Inferior parietal cortex (tissue), 1 donor: ENCODE measurements around the gene RAMP1.
"Not testable (repeated sequence)": the region's sequence is repeated elsewhere in the genome, so short reads cannot be mapped to it uniquely, and the experiment has no call there.

Source experiments
- DNase-seq: peaks from one replicate; pipeline ENCODE4 v3.0.0-alpha.2; 2016; ENCODE audit errors: extremely low spot score

Gene RAMP1

GRCh38 chr2:237863689-237864443, 4.4 kb downstream of the RAMP1 start:
- no peak for DNase-seq

GRCh38 chr2:237864444-237864931, 5.1 kb downstream of the RAMP1 start:
- no peak for DNase-seq

- no peak for DNase-seq
Observed at GRCh38 chr2:237864940-237865622, 5.7 kb downstream of the RAMP1 start.

- no peak for DNase-seq
Observed at GRCh38 chr2:237865623-237866041, 6.2 kb downstream of the RAMP1 start.

GRCh38 chr2:237866101-237866621, 6.7 kb downstream of the RAMP1 start:
- DNase-seq = no peak

DNA sequence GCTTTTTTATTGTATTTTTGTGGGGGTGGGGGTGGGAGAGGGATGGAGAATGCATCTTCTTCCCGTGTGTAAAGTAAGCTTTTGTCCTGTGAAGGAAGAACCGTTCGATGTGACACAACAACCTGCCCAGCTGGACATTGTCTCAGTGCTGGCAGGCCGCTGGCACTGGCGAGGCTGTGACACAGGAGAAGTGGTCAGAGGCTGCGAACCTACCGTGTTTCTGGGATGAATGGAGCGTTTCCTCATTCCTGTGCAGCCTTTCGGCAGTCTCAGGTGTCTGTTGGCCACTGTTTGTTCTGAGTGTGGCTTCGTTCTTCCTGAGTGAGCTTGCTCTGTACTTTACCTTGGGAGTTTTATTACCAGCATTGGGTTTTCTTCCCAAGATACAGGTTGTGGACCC, 8.0 kb downstream of the RAMP1 start:
- DNase-seq = no peak

DNA sequence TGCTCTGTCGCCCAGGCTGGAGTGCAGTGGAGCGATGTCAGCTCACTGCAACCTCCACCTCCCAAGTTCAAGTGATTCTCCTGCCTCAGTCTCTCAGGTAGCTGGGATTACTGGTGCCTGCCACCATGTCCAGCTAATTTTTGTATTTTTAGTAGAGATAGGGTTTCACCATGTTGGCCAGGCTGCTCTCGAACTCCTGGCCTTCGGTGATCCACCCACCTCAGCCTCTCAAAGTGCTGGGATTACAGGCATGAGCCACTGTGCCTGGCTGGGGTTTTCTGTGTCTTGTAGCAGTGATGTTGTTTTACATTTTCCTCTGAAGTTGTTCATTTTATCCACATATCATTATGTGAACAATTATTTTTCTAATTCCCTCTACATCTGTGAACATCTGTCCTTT, 8.7 kb downstream of the RAMP1 start:
- DNase-seq = not testable (repeated sequence)

GRCh38 chr2:237868631-237869342, 9.4 kb downstream of the RAMP1 start:
- no peak for DNase-seq

DNA sequence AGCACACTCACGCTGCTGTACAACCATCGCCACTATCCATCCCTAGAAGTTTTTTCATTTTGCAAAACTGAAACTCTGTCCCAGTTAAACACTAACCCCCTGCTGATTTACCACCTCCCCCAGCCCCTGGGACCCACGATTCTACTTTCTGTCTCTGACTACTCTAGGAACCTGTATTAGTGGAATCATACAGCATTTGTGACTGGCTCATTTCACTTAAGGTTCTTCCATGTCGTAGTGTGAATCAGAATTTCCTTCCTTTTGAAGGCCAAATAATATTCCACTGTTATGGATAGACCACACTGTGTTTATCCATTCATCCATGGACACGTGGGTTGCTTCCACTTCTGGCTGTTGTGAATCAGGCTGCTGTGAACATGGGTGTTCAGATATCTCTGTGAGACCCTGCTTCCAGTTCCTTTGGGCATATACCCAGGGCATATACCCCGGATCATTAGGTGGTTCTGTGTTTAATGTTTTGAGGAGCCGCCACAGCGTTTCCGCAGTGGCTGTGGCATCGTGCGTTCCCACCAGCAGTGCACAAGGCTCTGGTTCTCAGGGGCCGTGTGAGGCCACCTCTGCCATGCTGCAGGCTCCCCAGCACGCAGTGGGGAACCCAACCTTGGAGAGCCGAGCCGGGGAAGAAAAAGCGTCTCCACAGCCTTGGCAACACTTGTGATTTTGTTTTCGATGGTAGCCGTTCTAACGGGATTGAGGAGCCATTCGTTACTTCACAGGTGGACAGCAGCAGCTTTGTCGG, 10.1 kb downstream of the RAMP1 start:
- no peak for DNase-seq

DNA sequence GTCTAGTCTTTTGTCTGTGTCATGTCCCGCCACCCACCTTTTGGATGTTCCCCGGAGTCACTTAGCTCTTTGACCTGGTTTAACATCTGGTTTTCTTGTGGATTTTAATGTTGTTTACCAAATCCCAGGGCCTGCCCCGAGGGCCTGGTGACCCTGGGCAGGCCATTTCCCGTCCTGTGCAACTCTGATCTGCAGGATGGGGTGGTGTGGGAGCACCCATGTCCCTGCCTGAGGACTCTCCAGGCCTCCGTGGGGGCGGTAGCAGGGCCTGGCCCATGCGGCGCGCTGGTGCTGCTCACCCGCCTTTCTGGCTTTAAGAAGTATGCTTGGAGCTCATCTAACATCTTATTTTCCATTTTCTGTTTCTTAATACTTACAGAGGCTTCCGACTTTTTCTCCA, 10.7 kb downstream of the RAMP1 start:
- DNase-seq = no peak

DNA sequence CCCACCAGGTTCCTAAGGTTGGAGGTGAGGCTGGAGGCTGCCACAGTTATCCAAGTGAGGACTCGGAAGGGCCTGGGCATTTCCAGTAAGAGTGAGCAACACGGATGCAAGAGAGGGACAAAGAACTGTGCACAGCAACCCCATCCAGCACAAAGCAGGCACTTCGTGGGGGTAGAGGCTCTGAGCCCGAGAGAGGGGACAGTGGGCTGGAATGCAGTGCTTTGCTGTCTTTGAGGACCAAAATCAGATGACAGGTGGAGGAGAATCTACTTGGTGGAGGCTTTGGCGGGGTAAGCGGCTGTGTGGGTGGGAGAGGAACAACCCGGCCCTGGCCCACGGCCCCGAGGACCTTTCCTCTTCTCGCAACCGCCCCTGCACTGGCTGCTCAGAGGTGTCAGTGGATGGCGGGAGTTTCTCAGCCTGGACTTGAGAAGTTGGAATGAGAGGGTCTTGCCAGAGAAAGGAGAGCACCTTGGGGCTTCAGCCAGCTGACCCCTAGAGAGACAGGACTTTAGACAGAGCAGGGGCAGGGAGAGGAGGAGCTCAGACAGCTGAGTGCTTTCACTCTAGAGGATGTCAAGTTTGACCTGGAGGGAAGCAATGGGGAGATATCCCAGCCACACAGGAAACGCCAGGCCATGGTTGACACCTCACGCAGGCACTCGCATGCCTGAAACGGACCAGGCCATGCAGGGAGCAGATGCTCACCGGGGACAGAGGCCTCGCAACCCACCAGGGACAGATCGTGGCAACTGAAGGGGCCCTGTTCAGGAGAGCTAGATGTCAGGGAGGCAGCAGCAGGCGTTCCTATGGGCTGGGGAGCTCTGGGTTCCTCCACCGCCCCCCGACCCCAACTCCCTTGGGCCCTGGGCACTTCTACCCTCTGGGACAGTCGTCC, 11.6 kb downstream of the RAMP1 start:
- DNase-seq = no peak

DNA sequence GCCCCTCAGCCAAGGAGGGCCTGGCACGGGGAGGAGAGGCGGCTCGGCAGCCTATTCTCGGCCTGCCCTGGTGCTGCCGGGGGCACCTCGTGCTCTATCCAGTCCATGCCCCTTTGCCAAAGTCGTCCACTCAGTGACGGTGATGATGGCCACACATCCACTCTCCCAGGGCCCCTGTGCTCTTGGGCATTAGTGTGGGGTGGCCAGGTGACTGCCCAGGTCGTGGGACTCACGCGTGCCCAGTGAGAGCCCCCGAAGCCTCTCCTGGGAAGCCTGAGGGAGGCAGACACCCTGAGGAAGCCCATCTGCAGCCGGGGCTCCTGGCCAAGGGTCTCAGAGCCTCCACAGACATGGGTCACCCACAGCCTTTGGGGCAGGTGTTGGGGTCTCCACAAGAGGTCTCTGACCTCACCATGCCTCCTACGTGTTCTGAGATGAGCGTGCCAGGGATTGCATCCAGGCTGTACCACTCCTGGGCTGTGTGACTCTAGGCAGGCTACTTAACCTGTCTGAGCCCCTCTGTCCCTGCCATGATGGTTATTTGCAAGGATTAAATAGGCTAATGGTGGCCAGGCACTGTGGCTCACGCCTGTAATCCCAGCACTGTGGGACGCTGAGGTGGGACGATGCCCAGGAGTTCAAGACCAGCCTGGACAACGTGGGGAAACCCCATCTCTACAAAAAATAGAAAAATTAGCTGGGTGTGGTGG, 12.9 kb downstream of the RAMP1 start:
- DNase-seq = no peak

GRCh38 chr2:237873421-237873831, 14.0 kb downstream of the RAMP1 start:
- no peak for DNase-seq

- DNase-seq = no peak
Observed at GRCh38 chr2:237873897-237874551, 14.6 kb downstream of the RAMP1 start.

DNA sequence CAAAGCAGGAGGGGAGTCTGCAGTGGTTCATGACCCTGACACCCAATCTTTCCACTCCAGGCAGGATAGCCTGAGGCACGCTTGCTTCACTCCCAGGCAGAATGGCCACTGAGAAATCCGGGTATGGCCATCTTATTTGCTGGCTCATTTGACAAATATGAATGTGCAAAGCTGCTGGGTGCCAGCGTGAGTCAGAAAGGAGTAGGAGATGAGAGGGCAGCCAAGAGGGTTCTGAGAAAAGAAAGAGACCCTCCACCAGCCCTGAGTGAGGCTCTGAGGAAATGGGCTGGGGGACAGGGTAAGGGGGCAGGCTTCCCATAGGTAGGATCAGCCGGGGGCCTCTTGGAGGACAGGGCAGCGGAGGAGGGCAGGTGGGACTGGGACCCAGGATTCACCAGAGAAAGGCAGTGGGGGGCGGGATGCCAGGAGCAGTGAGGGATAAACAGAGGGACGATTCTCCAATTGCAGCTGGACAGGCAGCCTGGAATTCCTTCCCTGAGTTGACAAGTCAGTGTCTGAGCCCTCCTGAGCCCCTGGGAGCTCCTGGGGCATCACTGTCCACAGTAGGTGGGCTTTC, 15.2 kb downstream of the RAMP1 start:
- no peak for DNase-seq

- no peak for DNase-seq
Observed at GRCh38 chr2:237875256-237876060, 16.0 kb downstream of the RAMP1 start.

- no peak for DNase-seq
Observed at GRCh38 chr2:237876061-237876526, 16.7 kb downstream of the RAMP1 start.

DNA sequence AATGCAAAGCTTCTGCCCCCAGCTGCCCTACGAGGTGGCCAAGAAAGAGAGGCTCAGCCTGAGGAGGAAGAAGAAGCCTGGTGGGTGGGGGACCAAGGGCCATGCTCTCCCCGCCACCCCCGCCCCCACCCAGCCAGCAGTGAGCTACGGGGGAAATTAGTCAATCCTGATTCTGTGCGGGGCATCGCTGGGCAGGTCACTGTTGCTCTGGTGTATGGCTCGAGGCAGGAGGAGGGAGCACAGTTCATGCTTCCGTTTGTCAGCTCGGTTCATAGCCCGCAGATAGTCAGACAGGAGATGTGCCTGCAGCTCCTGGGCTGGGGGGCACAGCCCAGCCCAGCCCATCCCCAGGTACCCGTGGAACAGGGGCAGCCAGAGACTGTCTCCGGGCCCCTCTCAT, 17.1 kb downstream of the RAMP1 start:
- DNase-seq = no peak
